Effector memory CD4-positive, alpha-beta T cell (primary cell): Measurements from ENCODE around the gene SCN1B.
A peak's percentile ranks its signal among the peaks of the same experiment; 100 is the strongest.
"Not testable (repeated sequence)": the region's sequence is repeated elsewhere in the genome, so short reads cannot be mapped to it uniquely, and the experiment has no call there.

Experiments
- DNase-seq, 3 donors: peaks; one replicate each; pipeline ENCODE4 v3.0.0-alpha.2; 2020
- H3K27ac ChIP-seq: 2 replicates; pipeline ENCODE4 v1.7.0; 2013; ENCODE audit warnings: mild to moderate bottlenecking, low read length, moderate library complexity; ENCODE audit not compliant: insufficient read depth, poor library complexity, severe bottlenecking
- H3K27me3 ChIP-seq: replicated peaks from 2 replicates; pipeline ENCODE4 v1.7.0; 2013; ENCODE audit warnings: mild to moderate bottlenecking, low read length; ENCODE audit not compliant: insufficient read depth, control insufficient read depth, poor library complexity, severe bottlenecking
- H3K36me3 ChIP-seq: 2 replicates; pipeline ENCODE4 v1.7.0; 2013; ENCODE audit warnings: mild to moderate bottlenecking, low read length, moderate library complexity; ENCODE audit not compliant: control insufficient read depth, insufficient read depth
- H3K4me1 ChIP-seq: 2 replicates; pipeline ENCODE4 v1.7.0; 2013; ENCODE audit warnings: low read length, mild to moderate bottlenecking; ENCODE audit not compliant: control insufficient read depth, insufficient read depth, poor library complexity, severe bottlenecking
- H3K4me3 ChIP-seq: 2 replicates; pipeline ENCODE4 v1.7.0; 2013; ENCODE audit warnings: low read length, low read depth, mild to moderate bottlenecking; ENCODE audit not compliant: insufficient read depth, poor library complexity, severe bottlenecking
- H3K9me3 ChIP-seq: 2 replicates; pipeline ENCODE4 v1.7.0; 2013; ENCODE audit warnings: mild to moderate bottlenecking, low read length, moderate library complexity; ENCODE audit not compliant: control insufficient read depth

SCN1B gene

GRCh38 chr19:35000647-35001501, 29.4 kb upstream of the SCN1B start:
- H3K4me3 ChIP-seq = peak overlapping the region; percentile 71
- H3K36me3 ChIP-seq = peaks cover 5% of the 10 kb centered on the region
- no peaks in the 10 kb centered on the region for H3K27me3 ChIP-seq
- peak overlapping the region; percentile 87 for H3K27ac ChIP-seq
- DNase-seq = peak; percentile 22 to 68 (median 51)
- H3K4me1 ChIP-seq = peaks cover 74% of the 10 kb centered on the region
- H3K9me3 ChIP-seq = no peaks in the 10 kb centered on the region

- Histone ChIP-seq H3K4me1 (peaks cover 63% of the 10 kb centered on the region), H3K4me3 (peak overlapping the region; percentile 71), H3K9me3 (no peaks in the 10 kb centered on the region), H3K27me3 (no peaks in the 10 kb centered on the region), H3K36me3 (peaks cover 13% of the 10 kb centered on the region), H3K27ac (peak overlapping the region; percentile 87)
- DNase-seq = no peak
Observed at GRCh38 chr19:35002037-35002535, 28.2 kb upstream of the SCN1B start.

- H3K27me3 ChIP-seq = no peaks in the 10 kb centered on the region
- H3K4me3 ChIP-seq = no peak overlapping the region
- no peak for DNase-seq
- H3K36me3 ChIP-seq = peaks cover 22% of the 10 kb centered on the region
- H3K27ac ChIP-seq = no peak overlapping the region
- H3K4me1 ChIP-seq = peaks cover 39% of the 10 kb centered on the region
- H3K9me3 ChIP-seq = no peaks in the 10 kb centered on the region
Observed at GRCh38 chr19:35004517-35005255, 25.6 kb upstream of the SCN1B start.

- Histone ChIP-seq H3K4me3 (no peak overlapping the region), H3K36me3 (peaks cover 30% of the 10 kb centered on the region), H3K27ac (peak overlapping the region; percentile 13), H3K4me1 (peaks cover 36% of the 10 kb centered on the region), H3K27me3 (no peaks in the 10 kb centered on the region), H3K9me3 (no peaks in the 10 kb centered on the region)
- no peak for DNase-seq
Observed at GRCh38 chr19:35005256-35005977, 24.9 kb upstream of the SCN1B start.

- H3K27ac ChIP-seq = peak overlapping the region; percentile 13
- not testable (repeated sequence) for H3K9me3 ChIP-seq, H3K4me3 ChIP-seq, DNase-seq, H3K27me3 ChIP-seq
- peaks cover 33% of the 10 kb centered on the region for H3K36me3 ChIP-seq
- peaks cover 37% of the 10 kb centered on the region for H3K4me1 ChIP-seq
Observed at GRCh38 chr19:35006007-35006341, 24.3 kb upstream of the SCN1B start.

GRCh38 chr19:35006342-35006998, 23.8 kb upstream of the SCN1B start:
- Histone ChIP-seq H3K27ac (peak overlapping the region; percentile 5), H3K27me3 (no peaks in the 10 kb centered on the region), H3K4me1 (peaks cover 37% of the 10 kb centered on the region), H3K36me3 (peaks cover 35% of the 10 kb centered on the region), H3K4me3 (no peak overlapping the region), H3K9me3 (no peaks in the 10 kb centered on the region)
- no peak for DNase-seq

GRCh38 chr19:35006999-35007365, 23.3 kb upstream of the SCN1B start:
- H3K27me3 ChIP-seq = no peaks in the 10 kb centered on the region
- H3K27ac ChIP-seq = no peak overlapping the region
- no peak overlapping the region for H3K4me3 ChIP-seq
- no peaks in the 10 kb centered on the region for H3K9me3 ChIP-seq
- peaks cover 40% of the 10 kb centered on the region for H3K36me3 ChIP-seq
- H3K4me1 ChIP-seq = peaks cover 37% of the 10 kb centered on the region
- no peak for DNase-seq

- H3K27me3 ChIP-seq, DNase-seq, H3K4me3 ChIP-seq, H3K27ac ChIP-seq, H3K9me3 ChIP-seq: not testable (repeated sequence)
- Histone ChIP-seq H3K4me1 (peaks cover 37% of the 10 kb centered on the region), H3K36me3 (peaks cover 40% of the 10 kb centered on the region)
Observed at GRCh38 chr19:35007427-35007826, 22.8 kb upstream of the SCN1B start.

- peaks cover 40% of the 10 kb centered on the region for H3K36me3 ChIP-seq
- H3K27ac ChIP-seq = no peak overlapping the region
- peaks cover 42% of the 10 kb centered on the region for H3K4me1 ChIP-seq
- no peak overlapping the region for H3K4me3 ChIP-seq
- no peaks in the 10 kb centered on the region for H3K27me3 ChIP-seq
- H3K9me3 ChIP-seq = no peaks in the 10 kb centered on the region
- no peak for DNase-seq
Observed at GRCh38 chr19:35008891-35009341, 21.4 kb upstream of the SCN1B start.
